GM12801 (cell line): ENCODE results near the gene ARHGAP10.

ENCODE experiments used
- CTCF ChIP-seq: IDR thresholded peaks from one replicate; pipeline ENCODE4 v1.5.1; 2011; ENCODE audit warnings: control low read depth; ENCODE audit not compliant: insufficient read length; ENCODE audit errors: extremely low read depth

ARHGAP10 gene

GRCh38 chr4:147960971-147961370 is 229.1 kb downstream of the ARHGAP10 start:
- no peak for TF ChIP-seq CTCF

DNA sequence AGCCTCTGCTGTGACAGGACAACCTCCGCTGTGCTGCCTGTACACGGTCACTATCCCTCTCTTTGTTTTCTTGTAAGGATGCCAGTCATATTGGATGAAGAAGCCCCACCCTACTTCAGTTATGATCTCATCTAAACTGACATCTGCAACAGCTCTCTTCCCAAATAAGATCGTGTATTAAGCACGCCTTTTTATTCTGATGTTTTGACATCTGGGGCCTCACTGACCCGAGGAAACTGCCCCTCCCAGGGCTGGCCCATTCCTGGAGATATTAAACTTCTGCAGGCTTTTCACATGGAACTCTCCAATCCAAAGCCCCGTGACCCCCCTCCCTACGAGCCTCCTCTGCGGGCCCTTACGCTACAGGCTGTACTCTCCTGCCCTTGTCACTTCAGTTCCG is 232.0 kb downstream of the ARHGAP10 start:
- no peak for TF ChIP-seq CTCF

DNA sequence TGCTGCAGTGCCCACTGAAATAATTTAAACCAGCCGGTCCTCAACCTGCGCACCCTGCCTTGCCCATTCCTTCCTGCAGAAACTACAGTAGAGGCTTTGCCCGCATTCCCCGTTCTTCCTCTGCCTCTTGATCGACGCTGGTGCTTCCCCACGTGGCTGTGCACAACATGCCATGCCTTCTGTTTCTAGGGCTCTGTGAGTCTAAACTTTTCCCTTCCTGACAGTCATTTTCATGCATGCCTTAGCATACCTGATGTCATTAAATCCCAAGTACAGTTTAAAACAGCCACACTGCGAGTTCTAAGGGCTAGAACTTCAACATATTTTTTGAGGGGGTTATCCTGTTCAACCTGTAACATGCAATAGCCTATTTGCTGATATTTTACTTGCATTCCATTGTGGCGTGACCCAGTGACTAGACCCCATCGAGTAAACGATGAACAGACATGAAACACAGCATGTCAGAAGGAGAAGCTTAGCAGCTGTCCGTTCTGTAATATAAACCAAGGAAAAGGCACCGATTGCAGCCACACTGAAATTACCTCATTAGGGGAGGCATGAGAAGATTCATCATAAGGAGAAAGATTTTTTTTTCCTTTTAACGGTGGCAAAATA is 232.5 kb downstream of the ARHGAP10 start:
- no peak for TF ChIP-seq CTCF

DNA sequence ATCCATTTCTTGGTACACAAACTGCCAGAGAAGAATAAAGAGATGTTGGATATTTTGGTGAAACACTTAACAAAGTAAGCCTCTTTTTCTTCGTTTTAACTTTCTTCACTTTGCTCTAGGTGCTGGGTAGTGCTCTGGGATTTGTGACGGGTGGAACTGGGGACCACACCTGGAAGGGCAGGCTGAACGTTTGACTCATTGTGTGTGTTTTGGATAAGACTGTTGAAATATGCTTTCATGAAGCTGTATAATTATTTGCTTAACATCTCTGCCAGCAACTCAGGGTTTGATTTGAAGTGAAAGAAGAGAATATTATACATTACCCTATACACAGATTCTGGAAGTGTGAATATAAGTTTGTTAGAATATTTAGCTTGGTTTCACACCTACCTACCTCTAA is 233.2 kb downstream of the ARHGAP10 start:
- no peak for TF ChIP-seq CTCF

DNA sequence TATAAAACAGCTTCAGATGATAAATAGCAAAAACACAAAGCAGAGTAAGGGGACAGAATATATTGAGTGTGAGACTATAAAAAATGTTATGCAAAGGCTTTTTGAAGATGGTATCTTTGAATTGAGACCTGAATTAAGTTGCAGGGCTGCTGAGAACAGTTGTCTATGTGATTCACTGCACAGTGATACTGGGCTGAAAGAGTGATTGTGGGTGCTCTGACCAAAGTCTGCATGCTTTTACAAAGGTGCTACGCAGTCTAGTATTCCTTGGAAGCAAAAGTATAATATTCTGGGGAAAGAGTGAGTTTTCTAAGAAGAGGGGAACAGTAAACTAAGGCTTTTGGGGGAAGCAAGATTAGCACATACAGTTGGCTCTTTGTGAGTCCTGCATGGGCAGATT is 234.0 kb downstream of the ARHGAP10 start:
- no peak for TF ChIP-seq CTCF

- TF ChIP-seq CTCF = no peak
Measured at GRCh38 chr4:147968641-147969040, 236.8 kb downstream of the ARHGAP10 start.

- no peak for TF ChIP-seq CTCF
Measured at GRCh38 chr4:147969573-147970385, 237.9 kb downstream of the ARHGAP10 start.
